Breast epithelium (tissue), 3 donors: ENCODE results near the gene SERPINA1.

Experiments
- POLR2AphosphoS5 ChIP-seq, 3 donors: sonication (generic); formaldehyde crosslinking; IDR thresholded peaks; one replicate each; pipeline ENCODE4 v1.6.1; 2017; ENCODE audit warnings: antibody characterized with exemption in 3 of 3
- TF ChIP-seq, protein P1 (sequence below), 3 donors: fragments of 450-650 bp; IDR thresholded peaks; one replicate each; pipeline ENCODE4 v1.5.1; 2016 to 2017; ENCODE audit warnings: antibody characterized with exemption in 3 of 3, mild to moderate bottlenecking in 3 of 3, moderate library complexity in 3 of 3

DNA sequence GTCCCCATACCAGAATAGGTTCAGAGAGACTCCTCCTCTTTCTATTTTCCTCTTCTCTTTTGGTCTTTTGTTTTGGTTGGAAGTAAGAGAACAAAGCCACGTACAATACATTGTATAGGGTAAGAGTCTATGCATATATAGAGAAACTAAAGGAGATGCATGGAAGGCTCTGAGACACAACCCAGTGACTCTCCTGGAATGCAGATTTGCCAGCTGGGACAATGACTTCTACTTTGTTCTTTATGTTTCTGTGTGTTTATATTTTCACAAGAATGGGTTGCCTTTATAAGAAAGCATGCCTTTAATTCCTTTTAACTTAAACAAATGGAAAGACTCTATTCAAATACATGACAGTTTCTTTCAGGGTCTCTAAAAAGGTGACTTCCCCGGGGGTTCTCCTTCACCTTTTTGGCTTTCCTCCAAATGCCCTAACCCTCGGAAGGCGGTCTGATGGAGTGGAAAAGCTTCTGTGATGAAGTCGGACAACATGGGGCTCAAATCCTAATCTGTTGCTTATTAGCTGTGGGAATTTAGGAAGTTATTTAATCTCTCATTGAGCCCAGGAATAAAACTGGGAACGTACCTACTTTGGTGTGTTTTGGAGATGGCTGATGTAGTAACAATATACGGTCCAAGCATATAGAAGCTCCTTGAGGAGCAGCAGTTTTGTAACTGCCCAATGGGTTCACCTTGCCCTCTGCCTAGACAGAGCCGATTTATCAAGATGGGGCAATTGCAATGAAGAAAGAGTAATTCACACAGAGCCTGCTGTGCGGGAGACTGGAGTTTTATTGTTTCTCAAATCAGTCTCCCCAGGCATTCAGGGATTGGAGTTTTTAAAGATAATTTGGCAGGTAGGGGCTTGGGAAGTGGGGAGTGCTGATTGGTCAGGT lies 9.1 kb upstream of the SERPINA1 start:
- TF ChIP-seq, protein P1, sequence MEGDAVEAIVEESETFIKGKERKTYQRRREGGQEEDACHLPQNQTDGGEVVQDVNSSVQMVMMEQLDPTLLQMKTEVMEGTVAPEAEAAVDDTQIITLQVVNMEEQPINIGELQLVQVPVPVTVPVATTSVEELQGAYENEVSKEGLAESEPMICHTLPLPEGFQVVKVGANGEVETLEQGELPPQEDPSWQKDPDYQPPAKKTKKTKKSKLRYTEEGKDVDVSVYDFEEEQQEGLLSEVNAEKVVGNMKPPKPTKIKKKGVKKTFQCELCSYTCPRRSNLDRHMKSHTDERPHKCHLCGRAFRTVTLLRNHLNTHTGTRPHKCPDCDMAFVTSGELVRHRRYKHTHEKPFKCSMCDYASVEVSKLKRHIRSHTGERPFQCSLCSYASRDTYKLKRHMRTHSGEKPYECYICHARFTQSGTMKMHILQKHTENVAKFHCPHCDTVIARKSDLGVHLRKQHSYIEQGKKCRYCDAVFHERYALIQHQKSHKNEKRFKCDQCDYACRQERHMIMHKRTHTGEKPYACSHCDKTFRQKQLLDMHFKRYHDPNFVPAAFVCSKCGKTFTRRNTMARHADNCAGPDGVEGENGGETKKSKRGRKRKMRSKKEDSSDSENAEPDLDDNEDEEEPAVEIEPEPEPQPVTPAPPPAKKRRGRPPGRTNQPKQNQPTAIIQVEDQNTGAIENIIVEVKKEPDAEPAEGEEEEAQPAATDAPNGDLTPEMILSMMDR (IDR thresholded peaks at IDR 0.05): no peak
- TF ChIP-seq POLR2AphosphoS5 (IDR thresholded peaks at IDR 0.05): no peak
